Calu3 (cell line): ENCODE results near the gene KIFBP. TPM values are rescaled to one million over a fixed set of nuclear protein-coding genes. Genes with fewer than 3 reads are reported as not detected.

Experiments
- BruUV-seq: library from RNA; stranded (reverse); fragments of 400-500 nt; replicated peaks from 2 replicates; lab custom pipeline; 2021; lab: Mats Ljungman, UMichigan
- CTCF ChIA-PET: fragments of 300-600 bp; sonication (Branson Sonifier 250); formaldehyde crosslinking; loops from one replicate; lab custom pipeline; 2022; ENCODE audit warnings: antibody characterized with exemption; lab: Charles Lee
- DNase-seq: peaks from one replicate; pipeline ENCODE4 v3.0.0; 2022
- H3K27ac Mint-ChIP-seq: one replicate; pipeline ENCODE4 v1.8.0; 2022; ENCODE audit warnings: mixed read lengths; ENCODE audit not compliant: unreplicated experiment
- H3K27me3 Mint-ChIP-seq: one replicate; pipeline ENCODE4 v1.8.0; 2022; ENCODE audit warnings: mixed read lengths; ENCODE audit not compliant: unreplicated experiment
- H3K36me3 Mint-ChIP-seq: one replicate; pipeline ENCODE4 v1.8.0; 2022; ENCODE audit warnings: mild to moderate bottlenecking, moderate library complexity, mixed read lengths; ENCODE audit not compliant: insufficient read depth, unreplicated experiment
- H3K4me1 Mint-ChIP-seq: one replicate; pipeline ENCODE4 v1.8.0; 2022; ENCODE audit warnings: mild to moderate bottlenecking, low read depth, mixed read lengths; ENCODE audit not compliant: unreplicated experiment
- H3K4me3 Mint-ChIP-seq: one replicate; pipeline ENCODE4 v1.8.0; 2022; ENCODE audit warnings: mild to moderate bottlenecking, low read depth, moderate library complexity, mixed read lengths; ENCODE audit not compliant: unreplicated experiment
- H3K9me3 Mint-ChIP-seq: one replicate; pipeline ENCODE4 v1.8.0; 2022; ENCODE audit warnings: low read depth, mixed read lengths; ENCODE audit not compliant: unreplicated experiment
- intact Hi-C: fragments of 100-400 bp; cut with micrococcal nuclease; formaldehyde crosslinking; loops from one replicate; pipeline ENCODE4 v1.10.0; 2022; ENCODE audit not compliant: unreplicated experiment
- total RNA-seq: library from RNA; stranded (reverse); gene quantifications from 2 replicates; pipeline ENCODE4 v1.2.3, GENCODE V29; 2022
- TF ChIP-seq, protein P1 (sequence below): fragments of 200-600 bp; IDR thresholded peaks from one replicate; pipeline ENCODE4 v1.8.0; 2022; ENCODE audit warnings: antibody characterized with exemption; ENCODE audit not compliant: unreplicated experiment

KIFBP gene
- total RNA-seq, 1 experiment from 2014 or later, result 36.7 TPM

DNA sequence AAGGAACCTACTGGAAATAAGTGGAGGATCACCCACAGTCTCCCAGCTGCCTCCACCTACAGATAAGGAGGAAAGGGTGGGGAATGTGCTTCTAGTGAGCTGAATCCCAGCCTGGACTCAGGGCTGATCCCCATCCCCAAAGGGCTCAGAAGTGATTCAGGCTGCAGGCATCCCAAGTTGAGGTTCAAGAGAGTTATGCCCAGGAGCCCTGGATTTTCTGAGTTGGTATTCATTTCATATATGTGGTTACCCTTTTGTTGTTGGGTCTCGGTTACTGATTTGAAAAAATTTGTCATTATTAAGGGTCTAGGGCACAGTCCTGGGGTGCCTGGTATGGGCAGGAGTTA is 69.3 kb downstream of the KIFBP start:
- Mint-ChIP-seq H3K27me3 (no peaks in the 10 kb centered on the region), H3K36me3 (peaks cover 13% of the 10 kb centered on the region), H3K9me3 (no peaks in the 10 kb centered on the region), H3K4me1 (peaks cover 38% of the 10 kb centered on the region), H3K27ac (no peak overlapping the region), H3K4me3 (no peak overlapping the region)
- intact Hi-C loops, result no loop called here
- no TSS peak for BruUV-seq
- no peak for DNase-seq
- CTCF ChIA-PET, result no interaction called here
- TF ChIP-seq, protein P1, sequence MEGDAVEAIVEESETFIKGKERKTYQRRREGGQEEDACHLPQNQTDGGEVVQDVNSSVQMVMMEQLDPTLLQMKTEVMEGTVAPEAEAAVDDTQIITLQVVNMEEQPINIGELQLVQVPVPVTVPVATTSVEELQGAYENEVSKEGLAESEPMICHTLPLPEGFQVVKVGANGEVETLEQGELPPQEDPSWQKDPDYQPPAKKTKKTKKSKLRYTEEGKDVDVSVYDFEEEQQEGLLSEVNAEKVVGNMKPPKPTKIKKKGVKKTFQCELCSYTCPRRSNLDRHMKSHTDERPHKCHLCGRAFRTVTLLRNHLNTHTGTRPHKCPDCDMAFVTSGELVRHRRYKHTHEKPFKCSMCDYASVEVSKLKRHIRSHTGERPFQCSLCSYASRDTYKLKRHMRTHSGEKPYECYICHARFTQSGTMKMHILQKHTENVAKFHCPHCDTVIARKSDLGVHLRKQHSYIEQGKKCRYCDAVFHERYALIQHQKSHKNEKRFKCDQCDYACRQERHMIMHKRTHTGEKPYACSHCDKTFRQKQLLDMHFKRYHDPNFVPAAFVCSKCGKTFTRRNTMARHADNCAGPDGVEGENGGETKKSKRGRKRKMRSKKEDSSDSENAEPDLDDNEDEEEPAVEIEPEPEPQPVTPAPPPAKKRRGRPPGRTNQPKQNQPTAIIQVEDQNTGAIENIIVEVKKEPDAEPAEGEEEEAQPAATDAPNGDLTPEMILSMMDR, result no peak

DNA sequence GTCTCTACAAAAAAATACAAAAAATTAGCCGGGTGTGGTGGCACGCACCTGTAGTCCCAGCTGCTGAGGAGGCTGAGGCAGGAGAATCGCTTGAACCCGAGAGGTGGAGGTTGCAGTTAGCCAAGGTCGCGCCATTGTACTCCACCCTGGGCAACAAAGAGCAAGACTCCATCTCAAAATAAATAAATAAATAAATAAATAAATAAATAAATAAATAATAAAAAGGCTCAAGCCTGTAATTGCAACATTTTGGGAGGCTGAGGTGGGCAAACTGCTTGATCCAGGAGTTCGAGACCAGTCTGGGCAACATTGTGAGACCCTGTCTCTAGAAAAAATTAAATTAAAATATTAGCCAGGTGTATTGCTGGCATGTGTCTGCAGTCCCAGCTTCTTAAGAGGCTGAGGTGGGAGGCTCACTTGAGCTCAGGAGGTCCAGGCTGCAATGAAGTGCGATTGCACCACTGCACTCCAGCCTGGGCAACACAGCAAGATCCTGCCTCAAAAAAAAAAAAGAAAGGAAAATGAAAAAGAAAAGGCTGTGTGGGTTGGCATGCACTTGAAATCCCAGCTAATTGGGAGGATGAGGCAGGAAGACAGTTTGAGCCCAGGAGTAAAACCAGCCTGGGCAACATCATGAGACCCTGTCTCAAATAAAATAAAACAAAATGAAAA is 71.7 kb downstream of the KIFBP start:
- CTCF ChIA-PET, result interaction anchor here (0.7 to 0.8 kb wide), 2 partner anchors 10 to 696 kb away, joined by 3 to 5 read pairs; no protein-coding TSS in a partner anchor
- H3K27ac Mint-ChIP-seq, result no peak overlapping the region
- H3K4me3 Mint-ChIP-seq, result no peak overlapping the region
- H3K9me3 Mint-ChIP-seq, result no peaks in the 10 kb centered on the region
- BruUV-seq, result no TSS peak
- peaks cover 13% of the 10 kb centered on the region for H3K36me3 Mint-ChIP-seq
- no peak for DNase-seq
- H3K27me3 Mint-ChIP-seq, result no peaks in the 10 kb centered on the region
- peaks cover 38% of the 10 kb centered on the region for H3K4me1 Mint-ChIP-seq
- intact Hi-C loops, result no loop called here
- TF ChIP-seq, protein P1, result no peak

GRCh38 chr10:69061305-69062161 is 72.9 kb downstream of the KIFBP start:
- Mint-ChIP-seq H3K36me3 (peaks cover 13% of the 10 kb centered on the region), H3K9me3 (no peaks in the 10 kb centered on the region), H3K4me3 (peak overlapping the region; percentile 68), H3K4me1 (peaks cover 41% of the 10 kb centered on the region), H3K27ac (peak overlapping the region; percentile 90), H3K27me3 (no peaks in the 10 kb centered on the region)
- TF ChIP-seq, protein P1, result no peak
- intact Hi-C loops, result loop anchor here (2.0 kb wide), 1 partner anchor 31 kb away; no protein-coding TSS in a partner anchor
- BruUV-seq, result TSS peak; percentile 98
- CTCF ChIA-PET, result interaction anchor here (0.8 to 1.5 kb wide), 2 partner anchors 11 to 20 kb away, joined by 3 to 5 read pairs; no protein-coding TSS in a partner anchor
- peak; percentile 66 for DNase-seq

DNA sequence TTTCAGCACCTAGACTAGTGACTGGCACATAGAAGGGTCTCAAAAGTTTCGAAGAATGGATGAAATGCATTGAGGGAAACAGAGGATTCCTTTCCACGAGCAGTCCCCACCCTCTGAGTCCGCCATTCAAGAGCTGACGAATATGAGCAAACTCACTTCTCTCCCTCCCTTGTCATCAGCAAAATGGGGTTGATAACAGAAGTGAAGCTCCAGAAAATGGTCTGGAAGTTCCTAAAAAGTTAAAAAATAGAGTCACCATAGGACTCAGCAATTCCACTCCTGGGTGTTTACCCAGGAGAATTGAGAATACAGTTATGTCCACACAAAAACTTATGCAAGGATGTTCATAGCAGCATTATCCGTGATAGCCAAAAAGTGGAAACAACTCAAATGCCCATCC is 74.3 kb downstream of the KIFBP start:
- peaks cover 28% of the 10 kb centered on the region for H3K4me1 Mint-ChIP-seq
- intact Hi-C loops, result loop anchor here (2.0 kb wide), 1 partner anchor 30 kb away; no protein-coding TSS in a partner anchor
- CTCF ChIA-PET, result interaction anchor here (1.5 kb wide), 1 partner anchor 22 kb away, joined by 3 read pairs; no protein-coding TSS in a partner anchor
- H3K36me3 Mint-ChIP-seq, result peaks cover 13% of the 10 kb centered on the region
- no peak overlapping the region for H3K27ac Mint-ChIP-seq
- DNase-seq, result no peak
- TF ChIP-seq, protein P1, result no peak
- no peaks in the 10 kb centered on the region for H3K9me3 Mint-ChIP-seq
- BruUV-seq, result no TSS peak
- H3K4me3 Mint-ChIP-seq, result no peak overlapping the region
- no peaks in the 10 kb centered on the region for H3K27me3 Mint-ChIP-seq
